ENCODE data around the gene SATB2.

SATB2 gene

GRCh38 chr2:199452260-199452990, 5.3 kb downstream of the SATB2 start:
- no peak for DNase-seq (ENCODE audit: low spot score)

DNA sequence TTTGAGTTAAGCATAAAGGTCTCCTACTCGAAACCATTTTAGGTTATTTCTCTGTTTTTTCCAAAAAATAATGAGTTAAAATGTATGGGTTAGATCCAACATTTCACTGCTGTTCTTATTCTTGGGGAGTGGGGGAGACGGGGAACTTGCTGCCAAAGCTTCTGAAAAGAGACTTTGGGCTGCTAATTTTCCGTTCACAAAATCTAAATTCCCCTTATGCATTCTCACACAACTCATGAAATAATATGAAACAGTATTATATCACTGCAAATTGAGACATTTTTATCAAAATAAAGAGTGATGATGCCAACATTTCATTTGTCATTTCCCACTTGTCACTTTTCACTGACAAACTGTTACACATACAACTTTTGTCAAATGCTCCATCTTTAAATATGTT, 7.8 kb downstream of the SATB2 start:
- no peak for DNase-seq (ENCODE audit: low spot score)

DNA sequence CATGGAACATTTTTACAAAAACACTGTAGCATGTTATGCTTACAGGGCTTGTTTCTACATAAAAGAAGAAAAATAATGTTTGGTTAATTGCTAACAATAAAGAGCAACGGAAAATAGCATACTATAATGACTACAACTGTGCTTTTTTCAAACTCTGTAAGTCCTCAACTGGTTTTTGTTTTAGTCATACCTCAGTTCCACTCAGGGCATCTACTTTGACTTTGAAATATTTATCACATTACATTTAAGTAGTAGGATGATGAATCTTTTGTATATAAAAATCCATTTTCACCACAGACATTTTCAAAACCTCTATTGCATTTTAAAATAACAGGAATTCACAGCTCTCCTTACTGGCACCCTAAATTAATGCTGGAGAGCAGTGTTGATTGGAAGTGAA, 8.3 kb downstream of the SATB2 start:
- DNase-seq (ENCODE audit: low spot score): no peak

DNA sequence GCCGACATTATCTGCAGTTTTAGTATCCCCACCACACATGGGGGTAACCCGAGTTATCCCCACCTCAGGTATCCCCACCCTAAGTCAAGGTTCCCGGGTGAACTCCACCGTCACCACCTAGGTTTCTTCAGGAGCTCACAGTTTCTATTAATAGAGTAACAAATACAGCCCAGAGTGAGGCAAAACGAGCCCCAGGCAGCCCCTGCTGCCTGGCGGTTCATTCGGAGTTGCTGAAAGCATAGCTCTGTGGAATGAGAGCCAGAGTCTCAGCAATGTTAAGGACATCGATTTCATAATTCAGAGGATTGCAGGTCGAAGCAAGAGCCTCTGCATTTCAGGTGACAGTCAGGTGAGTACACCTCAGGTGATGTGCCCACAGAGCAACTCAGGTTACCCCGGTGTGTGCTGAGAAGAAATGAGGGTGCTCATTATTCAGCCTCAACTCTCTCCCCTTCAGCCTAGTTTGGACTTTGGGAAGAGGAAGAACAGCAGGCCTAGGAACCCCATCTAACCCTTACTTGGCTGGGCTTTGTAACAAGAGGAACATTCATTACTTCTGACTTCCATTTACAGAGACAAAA, 10.7 kb downstream of the SATB2 start:
- DNase-seq (ENCODE audit: low spot score): no peak

GRCh38 chr2:199444749-199445148, 13.0 kb downstream of the SATB2 start:
- DNase-seq (ENCODE audit: low spot score): no peak

- DNase-seq (ENCODE audit: low spot score): no peak
These were observed 14.1 kb downstream of the SATB2 start for GRCh38 chr2:199443589-199444130.

- DNase-seq (ENCODE audit: low spot score): no peak
These were observed 15.6 kb downstream of the SATB2 start for GRCh38 chr2:199442173-199442572.

- no peak for DNase-seq (ENCODE audit: low spot score)
These were observed 16.0 kb downstream of the SATB2 start for GRCh38 chr2:199441759-199442158.

- no peak for DNase-seq (ENCODE audit: low spot score)
These were observed 17.6 kb downstream of the SATB2 start for GRCh38 chr2:199440118-199440517.

DNA sequence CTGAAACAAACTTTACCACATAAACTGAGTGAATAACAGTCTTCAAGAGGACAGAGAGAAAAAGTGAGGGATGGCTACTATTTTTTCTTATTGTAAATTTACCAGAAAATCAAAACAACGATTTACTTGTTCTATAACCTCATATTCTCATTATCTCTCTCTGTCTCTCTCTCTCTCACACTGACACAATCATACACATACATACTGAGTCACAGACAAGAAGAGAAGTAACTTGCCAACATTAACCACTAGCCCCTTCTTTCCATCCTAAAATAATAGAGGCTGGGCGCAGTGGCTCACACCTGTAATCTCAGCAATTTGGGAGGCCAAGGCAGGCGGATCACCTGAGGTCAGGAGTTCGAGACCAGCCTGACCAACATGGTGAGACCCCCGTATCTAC, 18.2 kb downstream of the SATB2 start:
- no peak for DNase-seq (ENCODE audit: low spot score)

- DNase-seq (ENCODE audit: low spot score): no peak
These were observed 18.7 kb downstream of the SATB2 start for GRCh38 chr2:199439066-199439465.

- DNase-seq (ENCODE audit: low spot score): no peak
These were observed 23.2 kb downstream of the SATB2 start for GRCh38 chr2:199434555-199434954.

DNA sequence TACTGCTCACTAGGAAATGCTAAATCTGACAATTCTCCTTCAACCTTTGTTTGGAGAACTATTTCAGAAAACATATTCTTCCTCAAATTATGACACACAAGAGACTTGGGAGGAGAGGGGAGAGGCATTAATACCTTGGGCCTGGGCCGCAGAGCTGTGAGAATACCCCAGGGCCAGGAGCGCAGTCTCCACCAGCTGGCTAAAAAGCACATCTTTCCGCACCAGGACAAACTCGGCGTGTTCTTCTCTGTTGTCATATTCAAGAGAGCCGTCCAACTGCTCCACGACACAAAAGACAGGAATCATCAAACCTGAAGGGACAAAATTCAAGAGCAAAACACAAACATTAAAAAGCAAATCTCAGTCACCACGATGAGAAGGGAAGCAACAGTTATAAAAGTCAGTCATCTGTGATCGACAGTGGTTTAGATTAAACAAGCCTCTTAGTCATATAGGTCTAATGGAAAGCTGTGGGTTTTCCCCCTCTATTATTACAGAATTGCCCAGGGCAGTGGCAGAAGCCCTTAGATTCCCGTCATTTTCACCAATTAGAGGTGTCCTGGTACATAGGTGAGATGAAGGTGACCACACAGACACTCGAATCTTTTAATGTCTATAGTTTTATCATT, 24.4 kb downstream of the SATB2 start:
- no peak for DNase-seq (ENCODE audit: low spot score)

GRCh38 chr2:199431746-199432213, 26.0 kb downstream of the SATB2 start:
- no peak for DNase-seq (ENCODE audit: low spot score)

DNA sequence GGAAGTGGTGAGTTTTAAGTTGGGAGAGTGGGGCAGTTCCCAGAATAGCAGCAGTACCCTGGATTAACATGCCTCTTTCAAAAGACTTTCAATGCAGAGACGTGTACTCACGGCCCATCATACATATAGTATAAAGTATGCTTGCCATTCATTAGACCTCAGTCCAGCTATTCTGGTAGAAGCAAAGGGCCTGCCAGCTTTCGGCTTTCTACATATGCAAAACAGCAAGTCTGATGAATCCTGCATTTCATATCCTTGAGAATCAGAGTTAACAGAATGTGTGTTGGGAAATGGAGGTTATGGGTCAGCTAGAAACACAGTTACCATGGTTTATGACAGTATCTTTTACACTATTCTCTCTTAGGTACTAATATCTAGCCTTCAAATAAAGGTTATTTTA, 27.5 kb downstream of the SATB2 start:
- DNase-seq (ENCODE audit: low spot score): no peak

DNA sequence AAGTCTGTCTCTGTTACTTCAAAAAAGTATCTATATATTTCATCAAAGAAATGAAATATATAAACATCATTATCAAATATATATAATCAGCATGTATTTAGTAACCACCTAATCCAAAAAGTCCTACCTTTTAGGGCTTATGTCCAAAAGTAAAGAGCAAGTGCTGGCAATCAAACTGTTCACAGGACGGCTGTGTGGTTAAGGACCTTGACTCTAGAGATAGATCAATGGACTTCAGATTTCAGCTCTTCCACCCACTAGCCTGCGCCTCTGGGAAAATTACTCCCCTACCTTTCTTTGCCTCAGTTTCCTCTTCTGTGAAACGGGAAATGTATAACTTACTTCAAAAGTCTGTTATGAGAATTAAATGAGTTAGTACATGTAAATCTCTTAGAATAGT, 29.4 kb downstream of the SATB2 start:
- no peak for DNase-seq (ENCODE audit: low spot score)

- no peak for DNase-seq (ENCODE audit: low spot score)
These were observed 33.6 kb downstream of the SATB2 start for GRCh38 chr2:199424160-199424559.

DNA sequence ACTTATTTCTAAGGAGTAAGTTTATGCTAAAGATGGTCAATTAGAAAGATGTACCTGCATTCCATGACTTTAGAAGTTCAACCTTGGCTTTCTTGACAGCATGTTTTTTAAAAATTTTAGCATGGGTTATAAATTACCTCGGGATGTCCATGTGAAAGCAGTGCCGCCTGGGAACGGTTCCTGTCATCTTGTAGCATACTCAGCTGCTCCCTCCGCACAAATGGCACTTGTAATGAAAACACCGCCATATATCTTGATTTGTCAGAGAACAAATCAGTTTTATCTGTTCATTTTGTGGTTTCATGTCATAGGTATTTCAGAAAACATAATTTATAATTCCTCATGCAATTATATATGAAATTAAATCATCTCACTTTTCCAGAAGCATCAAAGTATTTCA, 38.3 kb downstream of the SATB2 start:
- no peak for DNase-seq (ENCODE audit: low spot score)

GRCh38 chr2:199414465-199414864, 43.3 kb downstream of the SATB2 start:
- no peak for DNase-seq (ENCODE audit: low spot score)

DNA sequence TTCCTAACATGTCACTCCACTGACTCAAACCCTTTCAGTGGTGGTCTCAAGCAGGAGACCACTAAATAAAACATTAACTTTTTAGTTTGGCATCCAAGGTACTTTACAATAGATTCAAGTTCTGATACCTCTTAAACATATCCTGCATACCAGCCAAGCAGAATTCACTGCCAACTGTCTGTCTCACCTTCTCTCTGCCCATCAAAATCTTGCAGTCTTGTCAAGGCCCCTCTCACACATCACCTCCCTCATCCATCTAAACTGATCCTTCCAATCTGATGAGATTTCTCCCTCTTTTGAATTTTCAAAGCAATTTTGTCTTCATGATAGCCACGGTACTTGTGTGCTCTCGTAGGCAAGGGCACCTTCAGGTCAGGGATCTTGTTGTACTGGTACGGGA, 43.7 kb downstream of the SATB2 start:
- DNase-seq (ENCODE audit: low spot score): no peak

DNA sequence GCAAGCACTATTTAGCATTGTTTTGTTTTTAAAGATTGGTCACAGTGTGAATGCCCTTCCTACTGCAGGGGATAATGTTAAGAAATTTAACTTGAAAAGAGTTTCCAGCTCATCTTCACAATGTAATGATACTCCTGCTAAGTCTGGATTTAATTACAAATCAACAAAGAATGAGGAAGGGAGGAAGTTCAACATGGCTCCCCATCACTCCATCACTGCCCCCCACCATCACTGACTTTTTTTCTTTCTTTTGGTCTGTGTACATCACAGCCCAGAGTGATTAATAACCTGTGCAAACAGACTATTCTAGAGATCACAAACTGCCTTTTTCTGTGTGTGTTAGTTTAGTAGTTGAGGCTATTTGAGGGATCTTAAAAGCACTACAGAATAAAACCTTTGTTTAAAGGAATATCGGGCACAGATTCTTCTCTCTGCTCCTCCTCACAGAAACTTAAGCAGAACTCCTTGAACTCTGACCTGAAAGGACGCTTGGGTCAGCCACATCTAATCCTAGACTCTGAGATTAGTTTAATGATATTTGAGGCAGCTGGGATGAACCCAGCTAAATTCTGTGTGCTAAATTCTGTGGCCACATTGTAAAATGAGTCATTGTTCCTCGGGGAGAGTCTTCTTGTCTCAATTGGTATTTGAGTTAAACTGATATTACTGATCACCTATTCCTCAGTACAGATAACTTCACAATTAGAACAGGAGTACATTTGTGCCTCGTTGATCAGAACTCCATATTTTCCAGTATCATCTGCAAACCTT, 47.8 kb downstream of the SATB2 start:
- no peak for DNase-seq (ENCODE audit: low spot score)

DNA sequence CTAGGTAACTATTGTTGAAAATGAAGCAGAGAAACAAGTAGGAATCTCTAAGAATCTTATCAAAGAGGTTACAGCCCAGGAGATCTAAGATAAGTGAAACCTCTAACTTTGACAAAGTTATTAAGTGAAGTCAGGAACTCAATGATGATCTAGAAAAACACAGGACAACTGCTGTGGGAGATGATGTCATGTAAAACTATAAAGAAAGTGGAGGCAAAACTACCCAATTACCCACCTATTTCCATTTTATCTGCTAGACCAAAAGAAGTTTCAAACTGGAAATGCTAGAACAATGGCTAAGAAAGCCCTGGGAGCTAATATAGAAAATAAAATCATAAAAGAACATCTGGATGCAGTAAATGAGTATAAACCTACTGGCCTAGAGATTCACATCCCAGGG, 50.3 kb downstream of the SATB2 start:
- no peak for DNase-seq (ENCODE audit: low spot score)

Measured in cerebellar cortex (tissue), 1 donor.